GM19324 (cell line): Measurements from ENCODE around the gene GNAT2.
"Not testable (repeated sequence)": the region's sequence is repeated elsewhere in the genome, so short reads cannot be mapped to it uniquely, and the experiment has no call there.

Experiments
- ATAC-seq: cut with Tn5 transposase; IDR thresholded peaks from one replicate; pipeline ENCODE4 v1.9.1; 2021; ENCODE audit warnings: mild to moderate bottlenecking, moderate library complexity; ENCODE audit not compliant: unreplicated experiment, low FRiP score

Gene GNAT2

DNA sequence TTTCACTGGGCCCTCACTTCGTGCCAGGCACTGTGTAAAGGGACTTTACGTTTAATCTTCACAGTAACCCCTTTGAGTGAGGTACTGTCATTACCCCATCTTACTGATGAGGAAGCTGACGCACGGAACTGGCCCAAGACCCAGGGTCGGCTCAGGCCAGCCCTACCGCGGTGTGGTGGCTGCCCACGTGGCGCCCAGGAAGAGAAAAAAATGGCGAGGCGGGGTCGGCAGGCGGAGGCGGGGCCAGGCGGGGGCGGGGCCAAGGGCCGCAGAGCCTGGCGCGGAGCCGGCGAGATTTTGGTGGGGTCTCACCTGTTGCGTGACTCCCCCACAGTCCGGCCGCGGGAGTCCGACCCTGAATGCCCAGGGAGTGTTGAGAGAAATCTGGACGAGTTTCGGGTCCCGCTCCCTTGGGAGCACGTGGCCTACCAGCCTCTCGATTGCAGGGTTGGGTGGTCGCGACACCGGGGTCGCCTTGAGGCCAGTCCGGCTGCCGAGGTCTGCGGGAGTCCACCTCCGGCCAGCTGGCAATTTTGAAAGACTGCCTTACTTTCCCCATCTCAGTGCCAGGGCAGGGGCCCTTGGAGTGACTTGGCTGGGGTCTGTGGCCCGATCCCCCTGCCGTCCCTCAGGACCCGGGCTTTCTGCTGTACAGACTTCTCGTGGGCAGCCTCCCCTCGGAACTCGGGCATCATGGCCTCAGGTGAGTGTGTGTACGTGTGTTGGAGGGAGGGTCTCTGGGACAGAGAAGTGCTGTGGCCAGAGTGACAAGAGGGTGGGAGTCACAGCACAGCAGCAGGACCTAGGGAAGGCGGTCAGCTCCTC is at the start of gene GNAT2, which contains the start of gene AMPD2:
Gene GNAT2, minus strand, starts transcription at position 41 of the 825 bp plus-strand sequence. CDS start 6,746 bp downstream, outside the sequence.
Gene AMPD2, plus strand, starts transcription at position 262 of the 825 bp plus-strand sequence. CDS start 1,339 bp downstream, outside the sequence.
- ATAC-seq: peak; percentile 53

- no peak for ATAC-seq
Observed at GRCh38 chr1:109668123-109668775, 48.8 kb upstream of the GNAT2 start.

DNA sequence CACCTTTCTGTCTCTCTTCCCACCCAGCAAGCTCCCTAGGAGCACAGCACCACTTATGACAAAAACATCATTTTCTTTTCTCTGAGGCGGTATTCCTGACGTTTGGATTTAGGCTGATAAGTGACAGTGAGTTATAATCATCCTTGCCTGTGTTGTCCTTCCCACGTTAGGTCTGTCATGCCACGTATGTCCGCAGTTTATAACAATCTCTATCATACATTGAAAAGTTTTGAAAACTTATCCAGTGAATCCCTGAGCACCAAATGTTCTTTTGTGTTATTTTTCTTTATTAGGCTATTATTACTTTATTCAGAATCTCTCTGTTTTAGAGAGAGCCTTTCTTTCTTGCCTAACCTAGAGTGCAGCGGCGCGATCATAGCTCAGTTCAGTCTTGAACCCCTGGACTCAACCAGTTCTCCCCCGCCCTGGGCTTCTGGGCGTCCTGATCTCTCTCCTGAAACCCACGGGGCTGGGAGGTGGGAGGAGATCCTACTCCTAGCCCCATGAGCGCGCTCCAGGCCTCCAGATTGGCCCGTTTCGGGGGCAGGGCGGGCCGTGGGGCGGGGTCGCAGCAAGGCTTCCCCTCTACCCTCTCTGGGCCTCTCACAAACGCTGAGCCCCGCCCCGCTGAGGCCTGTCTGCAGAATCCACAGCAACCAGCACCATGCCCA is 48.2 kb upstream of the GNAT2 start, which contains the start of gene GSTM2:
Gene GSTM2, plus strand, starts transcription at position 606 of the 671 bp plus-strand sequence. Its CDS starts 59 bp downstream, at position 665.
- ATAC-seq: peak; percentile 78

- ATAC-seq: no peak
Observed at GRCh38 chr1:109664671-109665070, 45.3 kb upstream of the GNAT2 start.

DNA sequence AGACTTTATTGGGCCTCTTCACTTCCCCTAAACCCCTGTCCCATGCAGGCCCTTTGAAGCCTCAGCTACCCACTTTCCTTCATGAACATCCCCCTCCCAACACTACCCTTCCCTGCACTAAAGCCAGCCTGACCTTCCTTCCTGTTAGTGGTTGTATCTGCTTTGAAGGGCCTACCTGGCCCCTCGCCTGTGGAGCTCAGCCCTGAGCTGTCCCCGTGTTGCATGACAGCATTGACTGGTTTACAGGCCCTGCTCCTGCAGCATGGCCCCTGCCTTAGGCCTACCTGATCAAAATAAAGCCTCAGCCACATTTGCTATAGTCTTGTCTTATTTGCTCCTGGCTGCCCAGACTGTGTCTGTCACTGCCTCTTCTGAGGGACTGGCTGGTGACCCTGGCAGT is 42.0 kb upstream of the GNAT2 start:
- ATAC-seq: no peak

DNA sequence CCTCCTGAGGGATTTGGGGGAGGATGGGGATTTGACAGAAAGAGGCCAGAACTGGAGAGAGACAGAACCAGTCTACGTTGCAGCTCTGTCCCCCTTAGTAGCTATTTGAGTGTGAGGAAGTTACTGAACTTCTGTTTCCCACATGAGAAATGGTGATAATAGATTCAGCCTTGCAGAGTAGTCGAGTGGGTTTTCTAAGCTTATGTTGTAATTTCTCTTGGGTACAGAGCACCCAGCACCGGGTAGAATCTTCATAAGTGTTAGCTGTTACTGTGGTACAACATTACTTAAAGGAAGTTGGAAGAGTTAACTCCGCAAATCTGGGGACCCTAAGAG is 41.2 kb upstream of the GNAT2 start:
- ATAC-seq: not testable (repeated sequence)

DNA sequence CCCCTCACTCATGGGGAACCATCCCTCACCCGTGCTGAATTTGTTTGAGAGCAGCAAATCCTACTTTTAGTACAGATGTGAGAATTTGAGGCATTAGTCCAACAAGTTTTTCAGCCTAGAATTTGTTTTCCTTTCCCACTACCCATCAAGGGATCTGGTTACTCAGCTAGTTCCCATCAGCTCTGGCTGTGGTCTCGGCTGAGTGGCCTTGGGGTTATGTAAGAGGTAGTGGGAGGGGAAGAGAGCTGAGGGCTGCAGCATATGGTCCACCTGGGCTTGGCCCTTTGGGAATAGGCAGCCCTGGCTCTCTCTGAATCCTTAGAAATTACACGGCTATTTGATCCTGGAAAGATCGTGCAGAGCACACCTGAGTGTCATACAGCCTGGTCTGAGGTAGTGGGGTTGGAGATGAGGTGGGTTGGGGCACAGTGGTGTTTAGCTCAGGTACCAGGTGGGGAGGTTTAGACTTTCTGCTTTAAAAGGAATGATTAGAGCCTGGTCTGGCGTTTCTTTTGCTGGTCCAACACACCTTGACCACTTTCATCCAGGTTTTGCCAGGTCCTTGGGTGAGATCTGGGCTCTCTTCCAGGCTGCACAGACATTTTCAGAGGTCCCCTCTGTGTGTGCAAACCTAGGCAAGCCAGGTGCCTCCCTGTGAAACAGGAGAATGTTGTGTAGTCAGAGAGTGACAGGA is 40.7 kb upstream of the GNAT2 start:
- no peak for ATAC-seq

DNA sequence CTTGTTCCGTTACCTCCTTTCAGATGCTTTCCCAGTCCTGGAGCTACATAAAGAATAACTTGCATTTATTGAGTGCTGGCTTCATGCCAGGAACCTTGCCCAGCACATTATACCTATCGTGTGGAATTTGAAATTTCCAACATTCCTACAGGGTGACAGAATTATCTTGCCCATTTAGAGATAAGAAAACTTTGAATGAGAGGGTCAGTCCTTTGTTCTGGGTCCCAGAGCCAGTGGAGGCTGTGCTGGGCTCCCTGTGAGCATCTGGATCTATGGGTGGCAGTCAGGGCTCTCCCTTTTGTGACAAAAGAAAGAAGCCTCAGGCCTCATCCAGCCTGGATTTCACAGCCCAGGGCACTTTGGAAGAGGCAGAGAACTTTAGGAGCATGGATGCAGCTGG is 39.7 kb upstream of the GNAT2 start:
- no peak for ATAC-seq

- ATAC-seq: no peak
Observed at GRCh38 chr1:109658533-109659042, 39.2 kb upstream of the GNAT2 start.

DNA sequence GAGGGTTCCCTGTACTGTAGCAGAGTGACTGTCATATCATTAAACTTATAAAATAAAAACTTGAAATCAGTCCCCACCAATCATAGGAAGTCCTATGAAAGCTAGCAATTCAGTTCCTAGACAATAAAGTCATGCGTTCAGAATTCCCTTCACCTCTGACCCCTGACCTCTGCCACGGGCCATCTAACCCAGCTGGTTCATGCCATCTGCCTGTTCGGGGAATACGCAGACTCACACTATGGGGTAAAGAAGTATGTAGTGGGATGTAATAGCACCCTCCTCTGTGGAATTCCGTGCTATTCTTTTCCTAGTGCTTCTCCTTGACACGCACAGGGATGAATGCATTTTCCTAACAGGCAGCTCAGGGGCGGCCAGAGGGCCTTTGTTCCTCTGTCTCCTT is 38.6 kb upstream of the GNAT2 start:
- ATAC-seq: no peak

- ATAC-seq: no peak
Observed at GRCh38 chr1:109657395-109657794, 38.0 kb upstream of the GNAT2 start.

GRCh38 chr1:109655615-109656519 is 36.5 kb upstream of the GNAT2 start, which contains the start of gene GSTM4:
GSTM4 (plus strand) TSS chr1:109656099; CDS start chr1:109656390, 291 bp downstream.
- peak; percentile 92 for ATAC-seq

GRCh38 chr1:109654519-109654918 is 35.1 kb upstream of the GNAT2 start:
- no peak for ATAC-seq

GRCh38 chr1:109653306-109653705 is 33.9 kb upstream of the GNAT2 start:
- ATAC-seq: no peak

- ATAC-seq: no peak
Observed at GRCh38 chr1:109652402-109652801, 33.0 kb upstream of the GNAT2 start.

- no peak for ATAC-seq
Observed at GRCh38 chr1:109650609-109651008, 31.2 kb upstream of the GNAT2 start.

- no peak for ATAC-seq
Observed at GRCh38 chr1:109649491-109649914, 30.1 kb upstream of the GNAT2 start.

- ATAC-seq: no peak
Observed at GRCh38 chr1:109644670-109645069, 25.3 kb upstream of the GNAT2 start.
